Measurements from ENCODE around the gene PTPRT. TPM values are rescaled to one million over a fixed set of nuclear protein-coding genes. Genes with fewer than 3 reads are reported as not detected.
A peak's percentile ranks its signal among the peaks of the same experiment; 100 is the strongest.

Gene PTPRT
- total RNA-seq, 2 donors from 2014 or later = 0.26 to 0.27 TPM

DNA sequence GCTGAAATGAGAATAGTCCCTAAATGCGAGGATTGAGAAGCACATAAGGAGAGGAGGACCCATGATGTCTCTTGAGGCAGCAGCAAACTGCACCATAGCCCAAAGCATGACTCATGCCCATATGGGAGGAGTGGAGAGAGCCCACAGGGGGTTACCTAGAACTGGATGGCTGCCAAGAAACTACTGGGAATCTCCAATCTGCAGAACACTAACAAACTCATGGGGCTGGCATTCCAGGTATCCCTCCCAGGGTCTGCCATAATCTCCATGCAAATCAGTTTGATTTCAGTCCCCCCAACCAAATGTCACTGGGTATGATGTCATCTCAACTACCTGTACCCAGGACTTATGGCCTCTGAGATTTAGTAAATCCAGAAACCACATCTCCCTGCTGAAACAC, 410.5 kb downstream of the PTPRT start:
- ATAC-seq = no peak
- intact Hi-C loops (cut with DNase I) = no loop called here
- DNase-seq = no peak

- DNase-seq (no peak), ATAC-seq (no peak)
- intact Hi-C loops (cut with DNase I) = no loop called here
Observed at GRCh38 chr20:42775866-42776265, 413.8 kb downstream of the PTPRT start.

DNA sequence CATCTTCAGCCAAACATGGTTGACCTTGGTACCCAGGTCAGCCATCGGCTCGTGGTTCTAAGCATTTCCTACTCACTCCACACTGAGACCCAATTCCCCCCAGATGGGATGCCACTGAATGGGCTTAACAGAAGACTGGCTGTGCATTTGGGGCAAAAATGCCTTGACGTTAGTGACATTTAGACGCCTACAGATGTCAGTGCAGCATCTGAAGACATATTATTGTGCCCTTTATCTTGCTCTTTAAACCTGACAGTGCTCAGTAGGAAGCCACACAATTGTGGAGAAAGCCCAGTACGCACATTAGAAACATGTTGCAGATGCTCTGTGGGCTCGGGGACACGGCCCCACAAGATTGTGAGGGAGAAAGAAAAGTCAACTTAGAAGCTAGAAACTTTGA, 414.7 kb downstream of the PTPRT start:
- intact Hi-C loops (cut with DNase I) = no loop called here
- no peak for ATAC-seq
- no peak for DNase-seq

DNA sequence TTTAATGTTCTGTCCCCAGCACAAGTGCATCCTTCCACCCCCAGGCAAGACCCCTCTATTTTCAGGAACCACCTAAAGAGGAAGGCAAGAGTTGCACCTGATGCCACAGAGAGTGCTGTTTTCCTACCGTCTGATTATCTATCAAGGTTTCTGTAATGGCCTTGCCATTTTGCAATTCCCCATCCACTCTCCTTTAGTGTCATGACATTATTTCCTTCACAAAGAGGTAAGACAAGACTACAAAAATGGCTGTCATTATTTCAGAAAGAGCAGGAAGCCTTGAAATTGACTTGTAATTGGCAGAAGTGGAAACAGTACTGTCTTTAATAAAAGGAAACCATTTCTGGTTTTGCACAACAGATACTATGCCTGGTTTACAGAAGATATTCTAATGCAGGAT, 426.7 kb downstream of the PTPRT start:
- DNase-seq (no peak), ATAC-seq (no peak)
- intact Hi-C loops (cut with DNase I) = no loop called here

DNA sequence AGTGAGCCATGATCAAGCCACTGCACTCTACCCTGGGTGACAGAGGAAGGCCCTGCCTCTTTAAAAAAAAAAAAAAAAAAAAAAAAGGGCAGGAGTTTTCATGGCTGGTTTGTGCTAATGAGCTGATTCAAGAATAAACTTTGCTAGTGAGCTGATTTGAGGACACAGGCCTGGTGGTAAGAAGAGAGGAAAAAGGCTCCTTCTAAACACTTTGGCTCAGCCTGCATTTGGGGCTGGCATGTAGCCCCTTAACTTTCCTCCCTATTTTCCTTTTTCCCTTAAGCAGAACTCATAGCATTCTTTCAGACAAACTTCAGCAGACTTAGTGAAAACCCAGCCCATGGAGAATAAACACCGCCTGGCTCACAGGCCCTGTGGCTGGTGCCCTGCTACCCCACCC, 432.7 kb downstream of the PTPRT start:
- DNase-seq (no peak), ATAC-seq (no peak)
- intact Hi-C loops (cut with DNase I) = no loop called here

GRCh38 chr20:42754706-42755105, 435.0 kb downstream of the PTPRT start:
- intact Hi-C loops (cut with DNase I) = no loop called here
- peak; percentile 23 to 86 for ATAC-seq
- DNase-seq = peak; percentile 45

- no peak for DNase-seq
- no peak for ATAC-seq
- intact Hi-C loops (cut with DNase I) = no loop called here
Observed at GRCh38 chr20:42752620-42753019, 437.1 kb downstream of the PTPRT start.

DNA sequence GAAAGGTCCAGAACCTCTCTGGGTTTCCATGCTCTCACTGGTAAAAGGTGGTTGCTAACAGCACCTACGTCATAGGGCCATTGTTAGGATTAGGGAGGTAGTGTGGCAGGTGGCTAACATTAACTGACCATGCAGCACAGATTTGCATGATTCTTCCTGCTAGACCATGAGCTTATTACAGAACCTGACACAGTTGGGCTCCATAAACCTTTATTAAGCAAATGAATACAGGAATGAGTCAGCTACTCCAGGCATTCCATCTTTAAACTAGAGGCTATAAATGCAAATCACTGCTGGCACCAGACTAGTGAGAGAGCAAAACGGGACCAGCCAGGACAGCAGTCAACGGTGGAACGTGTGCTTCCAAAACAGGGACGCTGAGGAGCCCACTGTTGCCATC, 440.1 kb downstream of the PTPRT start:
- DNase-seq (no peak), ATAC-seq (no peak)
- intact Hi-C loops (cut with DNase I) = no loop called here

DNA sequence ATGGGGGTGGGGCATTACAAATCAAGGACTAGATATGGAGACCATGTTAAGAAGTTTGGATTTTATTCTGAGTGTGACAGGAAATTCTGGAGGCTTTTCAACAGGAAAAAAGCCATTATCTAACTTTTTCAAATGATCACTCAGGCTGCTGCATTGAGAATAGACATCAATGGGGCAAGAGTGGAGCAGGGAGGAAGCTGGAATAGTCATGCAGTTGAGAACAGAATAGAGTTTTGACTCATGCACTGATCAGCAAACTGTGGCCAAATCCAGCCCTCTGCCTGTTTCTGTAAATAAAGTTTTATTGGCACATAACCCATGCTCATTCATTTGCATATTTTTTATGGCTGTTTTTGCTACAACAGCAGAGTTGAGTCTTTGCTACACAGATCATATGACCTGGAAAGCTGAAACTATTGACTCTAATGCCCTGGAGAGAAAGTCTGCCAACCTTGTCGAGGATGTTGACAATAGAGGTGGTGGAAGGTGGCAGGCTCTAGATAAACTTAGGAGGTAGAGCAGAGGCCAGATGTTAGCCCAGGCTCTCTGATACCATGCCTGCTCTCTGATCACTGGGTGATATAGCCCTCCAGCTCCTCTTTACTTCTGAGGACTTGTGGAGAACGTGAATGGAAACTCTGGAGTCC, 441.8 kb downstream of the PTPRT start:
- ATAC-seq (no peak), DNase-seq (no peak)
- intact Hi-C loops (cut with DNase I) = no loop called here

DNA sequence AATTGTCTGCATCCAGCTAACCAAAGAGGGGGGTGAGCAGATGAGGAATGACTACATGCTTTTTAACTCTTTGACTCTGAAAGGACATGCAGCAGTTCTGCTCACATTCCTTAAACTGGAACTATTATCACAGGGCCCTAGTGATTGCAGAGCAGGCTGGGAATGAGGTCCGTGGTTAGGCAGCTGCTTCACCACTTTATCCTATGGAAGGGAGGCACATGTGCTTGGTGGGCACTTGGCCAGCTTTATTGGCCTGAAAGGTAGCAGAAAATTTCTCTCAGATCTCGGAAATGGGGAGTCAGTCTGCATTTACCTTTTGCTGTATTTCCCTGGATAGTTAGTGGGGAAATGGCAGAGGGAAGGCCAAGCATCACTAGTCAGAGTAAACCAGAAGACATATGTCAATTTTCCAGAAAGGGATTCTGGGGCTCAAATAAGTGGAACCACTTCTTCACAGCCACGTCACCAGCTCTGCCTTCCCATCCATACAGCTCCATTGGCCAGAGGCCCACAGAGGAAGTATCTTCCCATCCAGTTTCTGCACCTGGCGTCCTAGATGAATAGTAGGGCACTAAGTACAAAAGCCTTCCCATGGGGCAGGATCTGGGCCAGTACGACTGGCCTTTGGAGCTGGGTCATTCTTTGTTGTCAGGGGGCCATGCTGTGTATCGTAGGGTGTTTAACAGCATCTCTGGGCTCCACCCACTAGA, 444.8 kb downstream of the PTPRT start:
- DNase-seq (no peak), ATAC-seq (no peak)
- intact Hi-C loops (cut with DNase I) = no loop called here

DNA sequence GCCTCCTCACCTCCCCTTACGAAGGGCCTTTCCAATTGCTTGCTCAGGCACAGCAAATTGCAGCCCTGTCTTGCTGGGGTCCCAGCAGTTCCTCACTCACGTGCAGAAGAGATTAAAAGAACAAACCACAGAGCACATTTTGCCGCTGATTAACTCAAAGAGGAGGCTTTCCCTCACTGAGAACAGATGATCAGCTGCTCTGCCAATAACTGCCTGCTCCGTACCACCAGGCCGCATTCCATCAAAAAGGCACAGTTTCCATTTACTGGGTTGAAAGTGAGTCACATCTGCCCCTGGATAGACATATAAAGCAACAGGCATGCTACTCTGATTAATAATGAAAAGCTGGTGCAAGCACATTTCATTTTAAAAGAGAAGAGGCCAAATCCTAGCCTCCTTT, 446.8 kb downstream of the PTPRT start:
- intact Hi-C loops (cut with DNase I) = no loop called here
- ATAC-seq (no peak), DNase-seq (no peak)

- intact Hi-C loops (cut with DNase I) = no loop called here
- ATAC-seq (no peak), DNase-seq (no peak)
Observed at GRCh38 chr20:42741906-42742305, 447.8 kb downstream of the PTPRT start.

DNA sequence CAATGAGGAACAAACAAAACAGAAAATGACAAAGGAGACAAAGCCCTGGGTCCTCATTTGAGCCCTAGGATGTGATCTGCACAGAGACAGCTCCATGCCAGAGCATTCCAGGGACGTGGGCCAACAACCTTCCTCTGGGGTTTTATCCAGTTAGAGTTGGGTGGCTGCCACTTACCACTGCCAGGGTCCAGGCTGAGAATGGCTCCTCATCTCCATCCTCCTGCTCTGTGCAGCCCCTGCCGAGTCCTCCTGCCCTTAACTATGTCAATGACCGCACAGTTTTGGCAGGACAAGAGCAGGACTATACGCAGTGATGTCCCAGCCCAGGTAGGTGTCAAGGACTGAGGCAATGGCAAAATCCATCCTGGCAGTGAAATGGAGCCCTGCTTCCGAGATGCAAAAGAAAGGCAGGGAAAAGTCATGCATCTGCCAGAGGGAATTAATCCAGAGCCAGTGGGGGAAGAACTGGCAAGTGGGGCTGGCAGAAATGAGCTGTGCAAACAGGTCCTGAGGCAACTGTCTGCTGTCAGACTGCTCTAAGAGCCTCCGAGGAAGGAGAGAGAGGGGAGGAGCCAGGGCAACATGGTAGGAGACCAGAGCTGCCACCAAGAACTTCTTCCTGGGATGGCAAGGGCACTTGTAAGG, 449.4 kb downstream of the PTPRT start:
- peak; percentile 31 to 93 for ATAC-seq
- intact Hi-C loops (cut with DNase I) = no loop called here

DNA sequence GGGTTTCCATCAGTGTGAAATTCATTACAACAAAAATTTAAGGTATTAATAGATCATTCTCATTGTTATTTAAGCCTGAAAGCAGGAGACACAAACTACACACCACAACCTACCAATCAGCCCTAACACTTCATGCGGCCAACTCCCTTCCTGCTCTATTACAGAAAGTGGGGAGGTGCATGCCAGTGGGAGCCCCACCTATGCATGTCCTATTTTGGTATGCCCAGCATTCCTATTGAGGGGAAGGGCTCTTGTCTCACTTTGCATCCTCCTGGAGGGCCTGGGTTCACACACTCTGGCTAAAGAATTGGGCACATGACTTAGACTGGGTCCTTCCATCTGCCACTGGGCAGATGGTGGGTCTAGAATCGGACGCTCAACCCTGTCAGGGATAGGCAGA, 450.0 kb downstream of the PTPRT start:
- ATAC-seq (no peak), DNase-seq (no peak)
- intact Hi-C loops (cut with DNase I) = no loop called here

More for the DNA sequence above, 449.4 kb downstream of the PTPRT start:
- DNase-seq = peak; percentile 24

- ATAC-seq = no peak
- intact Hi-C loops (cut with DNase I) = no loop called here
- DNase-seq = no peak
Observed at GRCh38 chr20:42735539-42735938, 454.2 kb downstream of the PTPRT start.

GRCh38 chr20:42734660-42735368, 454.9 kb downstream of the PTPRT start:
- intact Hi-C loops (cut with DNase I) = no loop called here
- DNase-seq = no peak
- peak; percentile 30 to 93 for ATAC-seq

- peak in 1 of 2 donors; percentile 62 for ATAC-seq
- intact Hi-C loops (cut with DNase I) = no loop called here
- no peak for DNase-seq
Observed at GRCh38 chr20:42721923-42722322, 467.8 kb downstream of the PTPRT start.

DNA sequence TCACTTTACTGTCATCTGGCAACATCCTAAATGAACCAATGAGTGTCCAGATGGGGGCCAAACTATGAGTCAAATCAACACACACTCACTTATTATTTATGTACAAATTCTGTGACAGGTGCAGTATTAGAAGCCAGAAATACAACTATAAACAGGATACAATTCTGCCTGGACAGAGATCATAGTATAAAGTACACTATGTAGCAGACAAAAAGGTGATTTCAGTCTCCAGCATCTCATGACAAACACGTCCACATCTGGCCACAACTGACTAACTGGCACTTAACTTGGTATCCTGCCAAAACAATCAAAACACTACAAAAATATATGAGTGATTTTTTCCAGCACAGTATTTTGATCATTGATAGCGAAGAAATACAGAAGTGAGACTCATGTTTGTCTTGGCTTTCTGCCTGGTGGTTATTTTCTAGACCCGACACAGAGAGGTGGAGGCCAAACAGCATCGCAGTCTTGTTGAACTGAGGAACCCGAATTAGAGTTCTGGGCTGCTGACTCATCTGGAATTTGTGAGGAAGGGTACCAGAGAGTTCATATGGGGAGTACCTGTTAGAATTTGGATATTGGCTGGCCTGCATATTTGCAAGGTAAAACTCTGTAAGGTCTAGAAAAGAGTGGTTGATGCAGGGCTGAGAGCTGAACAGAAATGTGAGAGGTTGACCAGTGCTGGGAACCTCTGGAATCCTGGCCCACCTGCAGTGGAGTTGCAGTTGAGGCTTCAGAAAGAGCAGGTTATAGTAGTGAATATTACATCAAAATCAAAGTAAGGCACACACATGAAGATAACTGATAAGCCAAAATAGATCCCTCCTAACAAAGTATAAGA, 475.2 kb downstream of the PTPRT start:
- ATAC-seq = no peak
- no peak for DNase-seq
- intact Hi-C loops (cut with DNase I) = no loop called here

DNA sequence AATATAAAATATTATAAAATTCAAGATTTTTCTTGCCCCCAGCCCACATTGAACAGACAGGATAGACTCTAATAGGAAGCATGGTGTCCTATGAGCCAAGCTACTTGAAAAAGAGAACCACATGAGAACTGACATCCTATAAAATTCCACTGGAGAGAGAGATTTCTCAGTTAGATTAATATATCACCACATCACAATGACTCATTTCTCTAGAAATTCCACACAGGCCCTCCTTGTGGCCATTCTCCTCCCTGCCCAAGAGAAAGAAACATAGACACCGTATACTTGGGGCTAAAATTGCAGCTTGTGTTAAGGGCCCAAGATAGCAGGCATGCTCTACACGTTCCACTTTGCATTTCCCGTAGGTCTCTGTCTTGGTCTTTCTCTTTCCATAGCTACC, 481.4 kb downstream of the PTPRT start:
- intact Hi-C loops (cut with DNase I) = no loop called here
- ATAC-seq (no peak), DNase-seq (no peak)

Data from left cardiac atrium (tissue), 4 donors.